ENCODE data around the gene SLAIN2.
"Not testable (repeated sequence)": the region's sequence is repeated elsewhere in the genome, so short reads cannot be mapped to it uniquely, and the experiment has no call there.

SLAIN2 gene

GRCh38 chr4:48340965-48341775 lies at the start of gene SLAIN2:
TSS of gene SLAIN2 (plus strand) at chr4:48341529. CDS start at chr4:48341740, 211 bp downstream.
- Mint-ChIP-seq H3K27me3 (ENCODE audit: low read depth) (no peaks in the 10 kb centered on the region), H3K36me3 (ENCODE audit: low read depth) (no peaks in the 10 kb centered on the region), H3K4me3 (peak within 1 kb of the TSS; percentile 97 to 98 (median 98)), H3K27ac (peak within 1 kb of the TSS; percentile 97 to 98 (median 98)), H3K9me3 (no peaks in the 10 kb centered on the region), H3K4me1 (peaks cover 57% of the 10 kb centered on the region)
- TF ChIP-seq CTCF (IDR thresholded peaks at IDR 0.05; ENCODE audit: unreplicated experiment in 3 of 3), result peak; percentile 36 to 47 (median 43)

DNA sequence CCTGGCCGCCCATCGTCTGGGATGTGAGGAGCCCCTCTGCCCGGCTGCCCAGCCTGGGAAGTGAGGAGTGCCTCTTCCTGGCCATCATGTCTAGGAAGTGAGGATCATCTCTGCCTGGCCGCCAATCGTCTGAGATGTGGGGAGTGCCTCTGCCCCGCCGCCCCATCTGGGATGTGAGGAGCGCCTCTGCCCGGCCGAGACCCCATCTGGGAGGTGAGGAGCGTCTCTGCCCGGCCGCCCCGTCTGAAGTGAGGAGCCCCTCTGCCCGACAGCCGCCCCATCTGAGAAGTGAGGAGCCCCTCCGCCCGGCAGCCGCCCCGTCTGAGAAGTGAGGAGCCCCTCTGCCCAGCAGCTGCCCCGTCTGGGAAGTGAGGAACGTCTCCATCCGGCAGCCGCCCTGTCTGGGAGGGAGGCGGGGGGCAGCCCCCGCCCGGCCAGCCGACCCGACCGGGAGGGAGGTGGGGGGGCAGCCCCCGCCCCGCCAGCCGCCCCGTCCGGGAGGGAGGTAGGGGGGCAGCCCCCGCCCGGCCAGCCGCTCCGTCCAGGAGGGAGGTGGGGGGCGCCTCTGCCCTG lies 49.0 kb upstream of the SLAIN2 start:
- not testable (repeated sequence) for H3K36me3 Mint-ChIP-seq (ENCODE audit: low read depth); H3K27ac Mint-ChIP-seq; H3K4me1 Mint-ChIP-seq; H3K27me3 Mint-ChIP-seq (ENCODE audit: low read depth); H3K9me3 Mint-ChIP-seq; H3K4me3 Mint-ChIP-seq

GRCh38 chr4:48295116-48295515 lies 46.2 kb upstream of the SLAIN2 start:
- no peaks in the 10 kb centered on the region for H3K36me3 Mint-ChIP-seq (ENCODE audit: low read depth)
- H3K4me1 Mint-ChIP-seq, result no peaks in the 10 kb centered on the region
- H3K4me3 Mint-ChIP-seq, result no peak overlapping the region

GRCh38 chr4:48296365-48296764 lies 45.0 kb upstream of the SLAIN2 start:
- H3K27ac Mint-ChIP-seq, result no peak overlapping the region
- no peaks in the 10 kb centered on the region for H3K36me3 Mint-ChIP-seq (ENCODE audit: low read depth)
- no peaks in the 10 kb centered on the region for H3K27me3 Mint-ChIP-seq (ENCODE audit: low read depth)
- H3K9me3 Mint-ChIP-seq, result peaks cover 6% of the 10 kb centered on the region
- H3K4me3 Mint-ChIP-seq, result no peak overlapping the region
- no peaks in the 10 kb centered on the region for H3K4me1 Mint-ChIP-seq
- TF ChIP-seq CTCF (IDR thresholded peaks at IDR 0.05; ENCODE audit: unreplicated experiment in 3 of 3), result no peak

More at GRCh38 chr4:48295116-48295515, 46.2 kb upstream of the SLAIN2 start:
- Mint-ChIP-seq H3K27ac (no peak overlapping the region), H3K9me3 (peaks cover 7% of the 10 kb centered on the region), H3K27me3 (ENCODE audit: low read depth) (no peaks in the 10 kb centered on the region)
- TF ChIP-seq CTCF (IDR thresholded peaks at IDR 0.05; ENCODE audit: unreplicated experiment in 3 of 3), result no peak

GRCh38 chr4:48297256-48297846 lies 44.0 kb upstream of the SLAIN2 start:
- TF ChIP-seq CTCF (IDR thresholded peaks at IDR 0.05; ENCODE audit: unreplicated experiment in 3 of 3), result no peak
- peaks cover 2% of the 10 kb centered on the region for H3K9me3 Mint-ChIP-seq
- no peaks in the 10 kb centered on the region for H3K27me3 Mint-ChIP-seq (ENCODE audit: low read depth)
- no peaks in the 10 kb centered on the region for H3K4me1 Mint-ChIP-seq
- no peaks in the 10 kb centered on the region for H3K36me3 Mint-ChIP-seq (ENCODE audit: low read depth)
- no peak overlapping the region for H3K4me3 Mint-ChIP-seq
- no peak overlapping the region for H3K27ac Mint-ChIP-seq

- no peaks in the 10 kb centered on the region for H3K9me3 Mint-ChIP-seq
- H3K36me3 Mint-ChIP-seq (ENCODE audit: low read depth), result no peaks in the 10 kb centered on the region
- no peaks in the 10 kb centered on the region for H3K4me1 Mint-ChIP-seq
- no peaks in the 10 kb centered on the region for H3K27me3 Mint-ChIP-seq (ENCODE audit: low read depth)
- no peak overlapping the region for H3K4me3 Mint-ChIP-seq
- H3K27ac Mint-ChIP-seq, result no peak overlapping the region
- TF ChIP-seq CTCF (IDR thresholded peaks at IDR 0.05; ENCODE audit: unreplicated experiment in 3 of 3), result no peak
These were observed 41.8 kb upstream of the SLAIN2 start for GRCh38 chr4:48299560-48299959.

Data from nephron (organoid).